HG03521 (cell line): Measurements from ENCODE around the gene LINC00237.

Source experiments
- ATAC-seq: cut with Tn5 transposase; IDR thresholded peaks from one replicate; pipeline ENCODE4 v1.9.1; 2021; ENCODE audit warnings: mild to moderate bottlenecking, moderate library complexity; ENCODE audit not compliant: unreplicated experiment

The LINC00237 gene

GRCh38 chr20:21100578-21101452 lies 5.3 kb downstream of the LINC00237 start:
- no peak for ATAC-seq

- ATAC-seq, result no peak
Measured at GRCh38 chr20:21099751-21100577, 6.2 kb downstream of the LINC00237 start.

- ATAC-seq, result peak; percentile 57
Measured at GRCh38 chr20:21096321-21097043, 9.7 kb downstream of the LINC00237 start.

- ATAC-seq, result no peak
Measured at GRCh38 chr20:21092806-21093205, 13.4 kb downstream of the LINC00237 start.

GRCh38 chr20:21090721-21091120 lies 15.4 kb downstream of the LINC00237 start:
- ATAC-seq, result no peak

- ATAC-seq, result no peak
Measured at GRCh38 chr20:21090111-21090618, 16.0 kb downstream of the LINC00237 start.

GRCh38 chr20:21089391-21089790 lies 16.8 kb downstream of the LINC00237 start:
- no peak for ATAC-seq

GRCh38 chr20:21087862-21088540 lies 18.2 kb downstream of the LINC00237 start:
- no peak for ATAC-seq

GRCh38 chr20:21083825-21084325 lies 22.3 kb downstream of the LINC00237 start:
- ATAC-seq, result no peak

GRCh38 chr20:21082584-21082983 lies 23.6 kb downstream of the LINC00237 start:
- no peak for ATAC-seq

- ATAC-seq, result no peak
Measured at GRCh38 chr20:21077809-21078345, 28.3 kb downstream of the LINC00237 start.

- no peak for ATAC-seq
Measured at GRCh38 chr20:21076073-21076472, 30.1 kb downstream of the LINC00237 start.

- ATAC-seq, result no peak
Measured at GRCh38 chr20:21075471-21075870, 30.7 kb downstream of the LINC00237 start.

GRCh38 chr20:21074605-21075336 lies 31.4 kb downstream of the LINC00237 start:
- peak; percentile 93 for ATAC-seq

- no peak for ATAC-seq
Measured at GRCh38 chr20:21067255-21067654, 38.9 kb downstream of the LINC00237 start.

GRCh38 chr20:21064924-21065323 lies 41.2 kb downstream of the LINC00237 start:
- ATAC-seq, result no peak

- ATAC-seq, result no peak
Measured at GRCh38 chr20:21063276-21063675, 42.9 kb downstream of the LINC00237 start.

- ATAC-seq, result no peak
Measured at GRCh38 chr20:21053002-21053762, 53.0 kb downstream of the LINC00237 start.

GRCh38 chr20:21052686-21053001 lies 53.5 kb downstream of the LINC00237 start:
- no peak for ATAC-seq
